ENCODE measurements around the gene RDH8. TPM values are rescaled to one million over a fixed set of nuclear protein-coding genes. Genes with fewer than 3 reads are reported as not detected.
A peak's percentile ranks its signal among the peaks of the same experiment; 100 is the strongest.

The RDH8 gene
- total RNA-seq, 1 experiment from 2014 or later = 0.53 TPM

DNA sequence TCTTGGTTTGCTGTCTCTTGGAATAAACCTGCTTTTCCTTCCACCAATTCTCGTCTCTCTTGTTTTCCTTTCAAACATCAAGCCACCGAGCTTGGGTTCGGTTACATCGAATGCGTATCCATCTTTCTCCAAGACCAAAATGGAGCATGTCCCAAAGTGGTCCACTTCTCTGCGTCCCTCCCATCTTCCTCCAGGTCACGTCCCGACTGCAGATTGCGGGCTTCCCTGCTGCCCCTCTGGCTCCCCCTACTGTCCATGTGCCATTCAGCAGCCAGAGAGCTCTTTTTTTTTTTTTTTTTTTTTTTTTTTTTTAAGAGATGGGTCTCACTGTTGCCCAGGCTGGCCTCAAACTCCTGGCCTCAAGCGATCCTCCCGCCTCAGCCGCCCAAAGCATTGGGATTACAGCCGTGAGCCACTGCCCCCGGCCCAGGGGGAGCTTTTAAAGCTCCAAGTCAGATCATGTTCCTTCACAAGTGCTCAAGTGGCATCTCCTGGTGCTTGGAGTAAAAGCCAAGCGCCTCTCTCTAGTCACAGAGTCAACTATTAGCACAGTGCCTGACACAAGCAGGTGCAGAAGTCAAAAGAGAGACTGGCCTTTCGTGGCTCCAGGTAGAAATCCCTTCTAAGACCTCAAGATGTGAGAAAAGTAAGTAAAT lies 13.0 kb upstream of the RDH8 start:
- in situ Hi-C loops (cut with HindIII; ENCODE audit: low pct_unique_long_range_greater_than_20kb, low sequenced_read_pairs) = no loop called here
- peak; percentile 79 for DNase-seq (ENCODE audit: low read depth, low spot score)

DNA sequence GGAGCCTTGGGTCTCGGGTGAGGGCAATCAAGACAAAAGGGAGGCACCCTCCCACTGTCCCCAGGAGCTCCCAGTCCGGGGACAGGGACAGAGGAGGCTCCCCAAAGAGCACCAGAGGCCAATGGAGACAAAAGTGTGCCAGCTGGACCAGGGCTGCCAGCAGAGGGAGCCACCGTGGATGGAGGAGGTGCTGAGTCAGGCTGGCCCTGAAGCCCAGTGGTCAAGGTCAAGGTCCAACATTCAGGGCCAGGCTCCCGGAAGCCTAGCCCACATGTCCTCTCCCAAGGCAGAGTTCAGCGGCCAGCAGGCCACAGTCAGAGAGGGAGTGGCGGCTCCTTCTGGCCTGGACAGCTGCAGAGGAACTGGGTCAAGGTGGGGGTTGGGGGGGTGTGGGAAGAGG lies 11.4 kb upstream of the RDH8 start:
- peak; percentile 59 for DNase-seq (ENCODE audit: low read depth, low spot score)
- in situ Hi-C loops (cut with HindIII; ENCODE audit: low pct_unique_long_range_greater_than_20kb, low sequenced_read_pairs) = no loop called here

DNA sequence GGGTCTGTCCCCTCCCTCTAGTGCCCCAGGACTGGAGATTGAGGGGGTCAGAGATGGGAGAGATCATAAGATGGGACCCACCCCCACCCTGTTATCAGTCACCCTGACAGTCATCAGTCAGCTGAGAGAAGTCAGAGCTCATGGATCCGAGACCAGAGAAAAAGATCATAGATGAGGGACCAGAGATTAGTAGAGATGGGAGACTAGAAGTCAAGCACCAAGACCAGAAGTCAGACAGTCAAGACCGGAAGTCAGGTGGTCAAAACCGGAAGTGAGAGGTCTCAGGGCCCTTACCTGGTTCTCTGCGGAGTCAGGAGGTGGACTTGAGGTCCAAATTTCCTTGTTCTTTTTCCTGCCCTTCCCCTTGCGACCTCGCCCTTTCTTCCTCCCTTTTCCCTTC lies 10.0 kb upstream of the RDH8 start:
- in situ Hi-C loops (cut with HindIII; ENCODE audit: low pct_unique_long_range_greater_than_20kb, low sequenced_read_pairs) = no loop called here

DNA sequence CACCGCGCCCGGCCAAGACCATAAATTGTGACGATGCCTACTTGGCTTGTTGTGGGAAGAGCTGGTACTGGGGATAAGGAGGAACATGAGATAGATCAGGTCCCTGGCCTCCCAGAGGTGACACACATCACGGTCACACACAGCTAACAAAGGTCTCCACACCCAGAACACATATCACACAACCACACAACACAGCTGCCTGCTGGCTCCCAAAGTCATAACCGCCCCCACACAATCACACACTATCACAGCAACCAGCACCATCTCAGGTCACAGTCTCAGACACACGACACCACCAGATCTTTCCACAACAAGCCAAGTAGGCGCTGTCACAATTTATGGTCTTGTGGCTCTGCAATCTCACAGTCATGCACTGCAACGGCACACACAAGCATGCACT lies 8.7 kb upstream of the RDH8 start:
- in situ Hi-C loops (cut with HindIII; ENCODE audit: low pct_unique_long_range_greater_than_20kb, low sequenced_read_pairs) = no loop called here
- no peak for DNase-seq (ENCODE audit: low read depth, low spot score)

More for the DNA sequence above, 10.0 kb upstream of the RDH8 start:
- DNase-seq (ENCODE audit: low read depth, low spot score) = no peak

DNA sequence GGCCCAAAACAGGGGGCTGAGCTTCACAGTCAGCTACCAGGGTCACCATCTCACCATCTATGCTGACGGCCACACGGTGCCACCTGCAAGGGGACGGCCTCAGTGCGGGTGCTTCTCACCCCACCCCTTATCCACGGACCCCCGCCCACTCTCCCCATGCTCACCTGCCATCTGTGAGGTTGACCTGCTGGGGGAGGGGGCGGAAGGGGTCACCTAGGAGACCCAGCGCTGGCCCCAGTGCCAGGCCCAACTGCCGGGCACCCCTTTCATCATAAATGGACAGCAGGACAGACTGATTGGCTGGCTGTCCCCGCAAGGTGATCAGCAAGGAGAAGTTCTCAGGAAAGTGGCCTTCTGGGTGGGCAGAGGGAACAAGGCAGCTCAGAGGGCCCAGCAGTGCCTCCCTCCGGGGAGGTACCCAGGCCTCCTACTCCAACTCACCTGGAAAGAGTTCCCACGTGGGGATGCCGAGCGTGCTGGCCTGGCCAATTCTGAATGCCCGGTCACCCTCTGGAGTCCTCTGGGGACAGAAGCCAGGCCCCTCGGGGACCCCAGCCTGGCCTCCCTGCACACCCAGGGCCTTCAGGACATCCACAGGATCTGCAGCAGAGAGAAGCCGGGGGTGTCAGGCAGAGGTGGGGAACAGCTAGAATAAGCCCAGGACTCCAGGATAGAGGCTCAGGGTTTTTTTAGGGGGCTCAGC lies 7.5 kb upstream of the RDH8 start:
- DNase-seq (ENCODE audit: low read depth, low spot score) = no peak
- in situ Hi-C loops (cut with HindIII; ENCODE audit: low pct_unique_long_range_greater_than_20kb, low sequenced_read_pairs) = no loop called here

DNA sequence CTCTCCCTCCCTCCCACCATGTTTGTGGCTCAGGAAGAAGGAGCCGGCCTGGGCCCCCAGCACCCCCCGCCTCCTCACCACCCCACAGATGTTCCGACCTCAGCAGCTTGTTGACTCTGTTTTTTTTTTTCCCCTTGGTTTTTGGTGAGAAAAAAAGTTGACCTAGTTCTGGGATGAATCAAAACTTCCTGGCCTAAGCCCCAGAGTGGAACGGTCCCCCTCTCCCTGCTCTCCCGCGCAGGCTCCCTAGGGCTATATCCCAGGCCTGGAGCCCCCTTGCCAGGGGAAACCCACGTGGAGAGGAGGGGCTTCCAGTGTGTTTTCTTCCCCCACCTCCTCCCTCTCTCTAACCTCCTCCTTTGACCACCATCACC lies 7.0 kb upstream of the RDH8 start:
- in situ Hi-C loops (cut with HindIII; ENCODE audit: low pct_unique_long_range_greater_than_20kb, low sequenced_read_pairs) = no loop called here
- DNase-seq (ENCODE audit: low read depth, low spot score) = no peak

DNA sequence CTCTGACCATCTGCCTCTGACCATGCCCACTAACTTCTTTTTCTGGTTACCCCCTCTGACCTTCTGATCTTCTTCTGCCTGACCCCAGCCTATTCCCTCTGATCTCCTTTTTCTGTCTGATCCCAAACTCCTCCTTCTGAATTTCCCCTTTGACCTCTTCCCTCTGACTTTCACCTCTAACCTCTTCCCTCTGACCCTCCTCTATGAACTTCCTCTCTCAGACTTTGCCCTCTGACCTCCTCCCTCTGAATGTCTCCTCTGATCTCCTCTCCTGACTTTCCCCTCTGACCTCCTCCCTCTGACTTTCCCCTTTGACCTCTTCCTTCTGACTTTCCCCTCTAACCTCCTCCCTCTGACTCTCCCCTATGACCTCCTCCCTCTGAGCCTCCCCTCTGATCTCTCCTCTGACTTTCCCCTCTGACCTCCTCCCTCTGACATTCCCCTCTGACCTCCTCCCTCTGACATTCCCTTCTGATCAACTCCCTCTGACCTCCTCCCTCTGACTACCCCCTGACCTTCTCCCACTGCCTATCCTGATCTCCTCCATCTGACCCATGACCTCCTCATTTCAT lies 6.4 kb upstream of the RDH8 start:
- in situ Hi-C loops (cut with HindIII; ENCODE audit: low pct_unique_long_range_greater_than_20kb, low sequenced_read_pairs) = no loop called here
- no peak for DNase-seq (ENCODE audit: low read depth, low spot score)

DNA sequence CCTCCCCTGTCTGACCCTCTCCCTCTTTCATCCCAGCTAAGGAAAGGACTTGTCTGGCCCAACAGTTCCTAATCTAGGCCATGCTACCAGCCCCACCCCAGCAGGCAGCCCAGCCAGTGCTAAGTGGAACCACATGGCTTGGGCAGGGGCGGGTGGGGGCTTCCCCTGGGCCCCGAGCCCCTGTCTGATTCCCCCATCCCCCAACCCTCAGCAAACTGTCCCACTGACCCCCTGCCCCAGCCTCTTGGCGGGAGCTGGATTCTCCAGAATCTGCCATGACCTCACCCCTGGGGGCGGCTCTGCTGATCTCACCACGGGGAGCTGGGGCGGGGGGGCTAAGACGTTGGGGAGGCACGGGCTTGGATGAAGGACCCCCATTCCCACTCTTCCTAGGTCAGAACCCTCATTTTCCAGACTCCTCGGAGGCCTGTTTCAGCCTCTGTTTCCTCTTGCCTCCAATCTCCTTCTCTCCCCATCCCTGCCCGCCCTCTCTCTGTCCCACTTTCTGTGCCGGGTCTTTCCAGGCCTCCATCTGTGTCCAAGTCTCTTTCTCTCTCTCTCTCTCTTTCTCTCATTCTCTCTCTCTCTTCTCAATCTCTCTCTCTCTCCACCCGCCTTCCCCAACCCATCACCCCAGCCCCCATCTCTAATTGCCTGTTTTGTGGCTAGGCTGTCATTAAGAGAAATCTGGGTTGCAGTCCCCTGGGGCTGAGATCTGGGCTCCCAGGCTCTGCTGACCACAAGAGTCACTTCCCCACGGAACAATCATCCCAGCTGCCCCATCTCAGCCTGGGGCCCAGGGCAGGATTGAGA lies 5.7 kb upstream of the RDH8 start:
- in situ Hi-C loops (cut with HindIII; ENCODE audit: low pct_unique_long_range_greater_than_20kb, low sequenced_read_pairs) = no loop called here
- DNase-seq (ENCODE audit: low read depth, low spot score) = no peak

DNA sequence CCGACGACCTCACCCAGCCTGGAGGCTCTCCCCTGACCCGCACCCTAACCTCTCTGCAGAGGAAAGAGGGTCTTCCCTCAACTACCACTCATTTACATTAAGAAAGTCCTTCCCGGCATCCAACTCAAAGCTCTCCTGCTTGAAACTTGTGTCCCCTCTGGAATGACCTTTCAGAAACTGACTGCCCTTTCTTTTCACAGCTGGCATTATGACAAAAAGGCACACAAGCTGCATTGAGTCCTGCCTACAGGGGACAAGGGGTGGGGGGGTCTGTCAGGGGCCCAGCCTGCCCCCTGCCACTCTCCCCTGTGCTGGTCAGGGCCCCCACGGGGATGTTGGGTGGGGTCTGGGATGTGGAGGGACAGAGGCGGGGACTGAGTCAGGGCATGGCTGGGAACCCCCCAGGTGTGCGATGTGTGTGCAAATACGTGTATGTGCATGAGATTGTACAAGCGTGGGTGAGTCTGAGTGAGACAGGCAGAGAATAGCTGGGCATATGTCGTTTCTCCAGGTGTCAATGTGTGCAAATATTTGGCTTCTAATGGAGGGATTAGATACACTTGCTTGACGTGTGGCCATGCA lies 5.0 kb upstream of the RDH8 start:
- no peak for DNase-seq (ENCODE audit: low read depth, low spot score)
- in situ Hi-C loops (cut with HindIII; ENCODE audit: low pct_unique_long_range_greater_than_20kb, low sequenced_read_pairs) = no loop called here

DNA sequence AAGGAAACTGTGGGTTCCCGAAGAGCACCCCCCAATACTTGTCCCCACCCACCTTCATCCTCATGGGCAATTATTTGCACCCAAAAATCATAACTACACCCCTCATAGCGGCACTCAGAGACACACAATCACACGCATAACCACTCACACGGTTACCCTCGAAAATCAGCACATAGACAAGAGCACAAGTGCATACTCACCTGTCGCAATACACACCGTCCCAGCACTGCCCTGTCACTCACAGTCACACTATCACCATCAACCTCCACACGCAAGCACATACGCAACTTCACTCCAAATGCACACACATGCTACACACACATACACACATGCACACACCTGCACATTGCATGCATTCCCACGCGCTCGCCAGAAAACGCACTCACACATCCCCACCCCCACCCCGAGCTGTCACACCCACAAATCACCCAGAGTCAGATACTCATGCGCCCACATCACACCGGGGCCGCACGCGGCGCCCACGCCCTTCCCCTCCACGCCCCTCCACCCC lies 3.5 kb upstream of the RDH8 start:
- no peak for DNase-seq (ENCODE audit: low read depth, low spot score)
- in situ Hi-C loops (cut with HindIII; ENCODE audit: low pct_unique_long_range_greater_than_20kb, low sequenced_read_pairs) = no loop called here

DNA sequence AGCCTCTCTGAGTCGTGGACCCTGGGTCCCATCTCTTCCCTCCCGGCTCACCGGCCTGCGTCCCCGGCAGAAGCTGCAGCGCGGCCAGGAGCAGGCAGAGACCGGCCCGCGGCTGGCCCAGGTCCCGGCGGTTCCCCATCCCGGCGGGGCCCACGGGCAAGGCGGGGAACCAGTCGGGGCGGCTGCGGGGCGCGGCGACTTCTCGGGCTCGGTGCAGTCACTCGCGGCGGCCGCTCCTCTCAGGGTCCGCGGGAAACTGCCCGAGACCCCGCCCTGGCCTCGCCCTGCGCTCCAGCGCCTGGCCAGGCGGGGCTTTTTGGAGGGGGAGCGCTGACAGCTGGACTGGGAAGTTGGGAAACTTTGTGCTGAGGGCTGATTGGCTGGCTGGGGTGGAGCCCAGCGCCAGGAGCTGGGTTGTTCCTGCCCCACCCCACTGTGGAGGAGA lies 3.0 kb upstream of the RDH8 start, which contains the start of gene COL5A3:
COL5A3 (minus strand) TSS at position 258 of the 445 bp plus-strand sequence; CDS start at position 139, 119 bp downstream.
- in situ Hi-C loops (cut with HindIII; ENCODE audit: low pct_unique_long_range_greater_than_20kb, low sequenced_read_pairs) = no loop called here
- peak; percentile 45 for DNase-seq (ENCODE audit: low read depth, low spot score)

DNA sequence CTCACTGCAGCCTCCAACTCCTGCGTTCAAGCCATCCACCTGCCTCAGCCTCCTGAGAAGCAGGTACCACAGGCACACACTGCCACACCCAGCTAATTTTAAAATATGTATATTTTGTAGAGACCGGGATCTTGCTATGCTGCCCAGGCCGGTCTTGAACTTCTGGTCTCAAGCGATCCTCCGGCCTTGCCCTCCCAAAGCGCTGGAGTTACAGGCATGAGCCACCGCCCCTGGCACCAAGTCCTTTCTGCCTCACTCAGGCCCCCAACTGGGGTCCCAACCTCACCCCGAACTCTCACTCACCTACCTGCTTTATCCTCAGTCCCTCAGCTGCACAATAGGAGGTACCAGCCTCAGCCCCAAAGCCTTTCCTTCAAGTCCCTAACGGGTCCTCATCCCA lies 2.3 kb upstream of the RDH8 start:
- no peak for DNase-seq (ENCODE audit: low read depth, low spot score)
- in situ Hi-C loops (cut with HindIII; ENCODE audit: low pct_unique_long_range_greater_than_20kb, low sequenced_read_pairs) = no loop called here

DNA sequence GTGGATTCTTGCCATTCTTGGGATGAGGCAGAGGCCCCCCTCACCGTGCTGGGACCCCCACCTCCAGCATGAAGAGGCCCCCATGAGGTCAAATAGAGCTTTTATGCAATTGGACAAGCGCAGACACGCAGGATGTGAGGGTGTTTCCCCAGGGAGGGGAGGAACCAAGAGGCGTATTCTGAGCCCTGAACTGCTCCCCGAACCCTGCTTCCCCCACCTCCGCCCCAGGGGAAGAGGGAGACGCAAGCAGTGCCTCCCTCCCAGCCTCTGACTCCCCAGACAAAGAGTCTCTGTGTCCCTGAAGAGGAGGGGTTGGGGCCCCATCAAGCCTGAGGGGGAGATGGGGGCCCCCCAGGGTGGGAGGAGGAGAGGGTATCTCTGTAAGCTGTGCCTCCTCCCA lies 1.3 kb upstream of the RDH8 start:
- peak; percentile 6 for DNase-seq (ENCODE audit: low read depth, low spot score)
- in situ Hi-C loops (cut with HindIII; ENCODE audit: low pct_unique_long_range_greater_than_20kb, low sequenced_read_pairs) = no loop called here

DNA sequence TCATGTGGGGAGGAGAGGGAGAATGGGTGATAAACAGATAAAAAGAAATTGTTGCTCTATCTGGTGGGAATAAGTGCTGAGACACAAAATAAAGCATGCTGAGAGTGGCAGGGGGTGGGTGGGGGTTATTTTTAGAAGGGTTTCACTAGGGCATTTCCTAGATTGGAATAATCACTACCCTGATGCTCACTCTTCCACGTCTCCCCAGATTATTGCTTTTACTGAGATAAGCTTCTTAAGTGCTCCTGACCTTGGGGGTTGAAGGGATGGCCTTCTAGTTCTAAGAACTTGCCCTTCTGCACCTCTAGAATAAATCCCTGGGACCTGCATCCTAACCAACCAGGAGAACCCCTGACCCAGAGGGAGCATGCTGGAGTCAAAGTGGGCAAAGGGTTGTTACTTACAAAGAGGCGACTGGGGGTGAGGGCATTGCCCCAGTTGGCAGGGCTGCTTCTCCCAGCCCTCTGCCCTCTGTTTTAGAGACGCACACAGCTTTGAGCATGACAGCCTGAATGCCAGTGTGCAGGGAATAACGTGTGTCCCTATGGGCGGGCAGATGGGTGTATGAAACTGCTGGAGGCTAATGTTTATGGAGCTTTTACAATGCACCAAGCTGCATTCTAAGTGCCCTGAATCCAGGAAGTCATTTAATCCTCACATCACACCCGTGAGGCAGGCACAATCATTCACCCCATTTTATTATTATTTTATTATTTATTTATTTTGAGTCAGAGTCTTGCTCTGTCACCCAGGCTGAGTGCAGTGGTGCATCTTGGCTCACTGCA lies 743 bp downstream of the RDH8 start:
- DNase-seq (ENCODE audit: low read depth, low spot score) = no peak
- in situ Hi-C loops (cut with HindIII; ENCODE audit: low pct_unique_long_range_greater_than_20kb, low sequenced_read_pairs) = no loop called here

DNA sequence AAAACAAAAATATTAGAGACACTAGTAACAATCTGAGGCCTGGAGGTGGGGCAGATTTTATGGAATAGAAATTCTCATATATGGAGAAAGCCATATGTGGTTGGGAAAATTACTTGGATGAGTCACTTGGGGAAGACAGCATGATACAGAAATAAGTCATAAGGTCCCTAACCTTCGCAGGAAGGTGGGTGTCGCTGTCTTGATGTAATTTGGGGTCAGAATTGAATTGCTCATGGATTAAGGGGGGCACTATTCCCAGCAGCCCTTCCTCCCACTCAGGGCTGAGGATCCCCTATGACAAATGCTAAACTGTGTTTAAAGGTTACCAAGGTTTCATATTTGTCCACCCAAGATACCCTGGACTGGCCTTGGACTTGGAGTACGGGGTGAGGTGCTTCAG lies 5.0 kb downstream of the RDH8 start:
- no peak for DNase-seq (ENCODE audit: low read depth, low spot score)
- in situ Hi-C loops (cut with HindIII; ENCODE audit: low pct_unique_long_range_greater_than_20kb, low sequenced_read_pairs) = no loop called here

DNA sequence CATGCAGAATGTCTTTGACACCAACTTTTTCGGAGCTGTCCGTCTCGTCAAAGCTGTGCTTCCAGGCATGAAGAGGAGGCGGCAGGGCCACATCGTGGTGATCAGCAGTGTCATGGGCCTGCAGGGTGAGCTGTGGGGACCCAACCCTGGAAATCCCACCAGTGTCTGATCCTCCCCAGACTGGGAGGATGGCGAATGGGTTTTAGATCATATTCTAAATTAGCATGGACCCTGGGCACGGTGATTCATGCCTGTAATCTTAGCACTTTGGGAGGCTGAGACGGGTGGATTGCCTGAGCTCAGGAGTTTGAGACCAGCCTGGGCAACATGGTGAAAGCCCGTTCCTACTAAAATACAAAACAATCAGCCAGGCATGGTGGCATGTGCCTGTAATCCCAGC lies 5.5 kb downstream of the RDH8 start:
- DNase-seq (ENCODE audit: low read depth, low spot score) = no peak
- in situ Hi-C loops (cut with HindIII; ENCODE audit: low pct_unique_long_range_greater_than_20kb, low sequenced_read_pairs) = no loop called here

DNA sequence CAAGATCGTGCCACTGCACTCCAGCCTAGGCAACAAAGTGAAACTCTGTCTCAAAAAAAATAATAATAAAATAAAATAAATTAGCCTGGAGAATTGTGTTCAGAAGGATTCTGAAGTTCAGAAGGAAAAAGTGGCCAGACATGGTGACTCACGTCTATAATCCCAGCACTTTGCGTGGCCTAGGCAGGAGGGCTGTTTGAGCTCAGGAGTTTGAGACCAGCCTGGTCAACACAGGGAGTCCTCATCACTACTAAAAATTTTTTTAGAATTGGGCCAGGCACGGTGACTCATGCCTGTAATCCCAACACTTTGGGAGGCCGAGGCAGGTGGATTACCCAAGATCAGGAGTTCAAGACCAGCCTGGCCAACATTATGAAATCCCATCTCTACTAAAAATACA lies 6.0 kb downstream of the RDH8 start:
- DNase-seq (ENCODE audit: low read depth, low spot score) = no peak
- in situ Hi-C loops (cut with HindIII; ENCODE audit: low pct_unique_long_range_greater_than_20kb, low sequenced_read_pairs) = no loop called here

Data from SK-MEL-5 (cell line).